IPS-11a (cell line): ENCODE data around the gene PSMD8.

ENCODE experiments used
- H3K4me3 ChIP-seq: one replicate; pipeline ENCODE4 v1.5.1; 2013; ENCODE audit warnings: low read depth, low read length, control low read depth

The PSMD8 gene

GRCh38 chr19:38386971-38387549 lies 12.7 kb downstream of the PSMD8 start:
- peak overlapping the region; percentile 39 for H3K4me3 ChIP-seq

- H3K4me3 ChIP-seq: peak within 1 kb of the TSS; percentile 78
Measured at GRCh38 chr19:38387550-38388348, 13.4 kb downstream of the PSMD8 start, which contains the start of gene GGN. Gene GGN, minus strand, starts transcription at chr19:38388034. Its CDS starts 773 bp downstream, at chr19:38387261.

- peak within 1 kb of the TSS; percentile 78 for H3K4me3 ChIP-seq
Measured at GRCh38 chr19:38388349-38389100, 14.2 kb downstream of the PSMD8 start, which contains the start of gene SPRED3. Gene SPRED3, plus strand, starts transcription at chr19:38388697. Its CDS starts 1,606 bp downstream, at chr19:38390303.

GRCh38 chr19:38389101-38389925 lies 14.9 kb downstream of the PSMD8 start:
- peak overlapping the region; percentile 78 for H3K4me3 ChIP-seq

GRCh38 chr19:38389957-38390924 lies 15.9 kb downstream of the PSMD8 start:
- peak overlapping the region; percentile 78 for H3K4me3 ChIP-seq

GRCh38 chr19:38391911-38392464 lies 17.6 kb downstream of the PSMD8 start:
- no peak overlapping the region for H3K4me3 ChIP-seq

DNA sequence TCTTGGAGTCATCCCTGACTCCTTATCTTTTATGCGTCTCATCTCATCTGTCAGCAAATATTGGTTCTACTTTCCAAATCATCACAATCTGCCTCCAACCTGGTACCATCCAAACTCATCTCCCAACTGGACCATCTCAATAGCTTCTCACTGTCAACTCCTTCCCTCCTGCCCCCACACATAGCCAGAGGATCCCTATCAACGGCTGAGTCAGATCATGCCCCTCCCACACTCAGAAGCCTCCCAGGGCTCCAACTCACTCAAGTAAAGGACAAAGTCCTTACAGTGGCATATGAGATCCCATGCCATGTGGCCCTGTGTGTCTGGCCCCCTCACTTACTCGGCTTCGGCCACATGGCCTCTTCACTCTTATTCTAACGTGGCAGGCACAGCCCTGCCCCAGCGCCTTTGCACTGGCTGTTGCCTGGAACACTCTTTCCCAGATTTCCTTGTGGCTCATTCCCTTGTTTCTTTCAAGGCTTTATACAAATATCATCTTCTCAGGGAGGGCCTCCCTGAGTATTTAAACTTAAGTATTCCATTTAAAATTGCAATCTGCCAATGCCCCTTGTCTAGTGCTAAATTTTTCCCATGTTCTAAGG lies 18.4 kb downstream of the PSMD8 start:
- H3K4me3 ChIP-seq: no peak overlapping the region

- peak overlapping the region; percentile 6 for H3K4me3 ChIP-seq
Measured at GRCh38 chr19:38394488-38394887, 20.1 kb downstream of the PSMD8 start.

DNA sequence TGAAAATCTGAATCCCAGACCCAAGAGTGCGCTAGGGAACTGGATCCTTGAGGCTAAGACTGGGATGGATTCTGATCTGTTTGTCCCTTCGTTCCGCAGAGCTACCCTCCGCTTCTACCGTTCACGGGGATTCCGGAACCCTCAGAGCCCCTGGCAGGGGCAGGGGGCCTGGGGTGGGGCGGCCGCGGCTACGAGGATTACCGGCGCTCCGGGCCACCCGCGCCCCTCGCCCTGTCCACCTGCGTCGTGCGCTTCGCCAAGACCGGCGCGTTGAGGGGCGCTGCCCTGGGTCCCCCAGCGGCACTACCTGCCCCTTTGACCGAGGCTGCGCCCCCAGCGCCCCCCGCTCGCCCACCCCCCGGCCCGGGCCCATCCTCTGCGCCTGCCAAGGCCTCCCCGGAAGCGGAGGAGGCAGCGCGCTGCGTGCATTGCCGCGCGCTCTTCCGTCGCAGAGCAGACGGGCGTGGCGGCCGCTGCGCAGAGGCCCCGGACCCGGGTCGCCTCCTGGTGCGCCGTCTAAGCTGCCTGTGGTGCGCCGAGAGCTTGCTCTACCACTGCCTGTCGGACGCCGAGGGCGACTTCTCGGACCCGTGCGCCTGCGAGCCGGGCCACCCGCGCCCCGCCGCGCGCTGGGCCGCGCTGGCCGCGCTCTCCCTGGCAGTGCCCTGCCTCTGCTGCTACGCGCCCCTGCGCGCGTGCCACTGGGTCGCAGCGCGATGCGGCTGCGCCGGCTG lies 21.2 kb downstream of the PSMD8 start:
- peak overlapping the region; percentile 21 for H3K4me3 ChIP-seq

- H3K4me3 ChIP-seq: no peak overlapping the region
Measured at GRCh38 chr19:38399081-38399480, 24.7 kb downstream of the PSMD8 start.

DNA sequence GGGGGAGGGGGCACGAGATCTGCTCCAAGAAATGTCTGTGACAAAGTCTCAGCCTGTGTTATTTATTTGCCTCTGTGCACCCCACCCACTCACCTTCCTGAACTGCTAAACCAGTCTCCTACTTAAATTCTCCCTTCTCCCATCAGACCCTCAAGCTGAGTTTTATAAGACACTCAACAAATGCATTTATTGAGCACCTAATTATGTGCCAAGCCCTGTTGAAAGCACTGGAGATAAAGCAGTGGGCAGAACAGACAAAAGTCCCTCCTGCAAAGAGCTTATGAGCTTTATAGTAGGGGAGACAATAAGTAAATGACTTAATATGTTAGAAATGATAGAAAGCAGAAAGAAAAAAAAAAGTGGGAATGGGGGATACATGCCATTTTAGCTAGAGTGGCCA lies 25.2 kb downstream of the PSMD8 start:
- no peak overlapping the region for H3K4me3 ChIP-seq

GRCh38 chr19:38400361-38400760 lies 26.0 kb downstream of the PSMD8 start:
- no peak overlapping the region for H3K4me3 ChIP-seq

DNA sequence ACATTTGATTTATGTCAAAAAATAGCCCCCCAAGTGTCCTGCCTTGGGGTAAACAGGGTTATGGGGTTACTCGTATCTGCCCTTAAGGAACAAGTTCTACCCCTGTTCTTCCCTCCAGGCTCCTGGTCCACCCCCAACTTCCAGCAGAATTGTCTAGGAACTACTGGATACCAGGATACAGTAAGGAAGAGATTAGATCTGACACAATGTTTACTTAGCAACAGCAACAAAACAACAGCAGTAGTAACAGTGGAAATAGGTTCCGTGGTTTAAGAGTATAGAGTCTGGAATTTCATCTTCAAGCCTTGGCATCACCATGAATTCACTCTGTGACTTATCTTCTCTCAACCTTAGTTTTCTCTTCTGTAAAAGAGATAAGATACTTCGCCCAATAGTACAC lies 26.8 kb downstream of the PSMD8 start:
- no peak overlapping the region for H3K4me3 ChIP-seq

GRCh38 chr19:38402623-38402966 lies 28.2 kb downstream of the PSMD8 start:
- H3K4me3 ChIP-seq: no peak overlapping the region

GRCh38 chr19:38402967-38403674 lies 28.8 kb downstream of the PSMD8 start, which contains the start of gene FAM98C:
Gene FAM98C, plus strand, starts transcription at chr19:38403093. Its CDS starts 61 bp downstream, at chr19:38403154.
- peak within 1 kb of the TSS; percentile 47 for H3K4me3 ChIP-seq

DNA sequence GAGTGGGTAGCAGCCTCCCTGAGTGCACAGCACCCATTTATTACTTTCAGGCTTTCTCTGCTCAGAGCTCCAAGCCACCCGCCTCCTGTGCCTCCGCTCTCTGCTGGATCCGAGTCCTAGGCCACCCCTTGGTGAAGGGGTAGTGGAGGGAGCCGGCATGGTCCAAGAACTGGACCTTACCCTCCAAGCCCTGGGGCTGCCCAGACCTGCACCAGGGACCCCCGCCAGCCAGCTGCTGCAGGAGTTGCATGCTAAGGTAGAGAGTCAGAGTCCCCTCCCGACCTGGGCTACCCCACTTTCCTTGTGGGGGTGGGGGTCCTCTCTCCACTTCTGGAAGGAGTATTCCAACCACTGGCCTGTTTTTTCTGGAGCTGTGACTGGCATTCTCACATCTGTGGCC lies 30.5 kb downstream of the PSMD8 start:
- H3K4me3 ChIP-seq: no peak overlapping the region

DNA sequence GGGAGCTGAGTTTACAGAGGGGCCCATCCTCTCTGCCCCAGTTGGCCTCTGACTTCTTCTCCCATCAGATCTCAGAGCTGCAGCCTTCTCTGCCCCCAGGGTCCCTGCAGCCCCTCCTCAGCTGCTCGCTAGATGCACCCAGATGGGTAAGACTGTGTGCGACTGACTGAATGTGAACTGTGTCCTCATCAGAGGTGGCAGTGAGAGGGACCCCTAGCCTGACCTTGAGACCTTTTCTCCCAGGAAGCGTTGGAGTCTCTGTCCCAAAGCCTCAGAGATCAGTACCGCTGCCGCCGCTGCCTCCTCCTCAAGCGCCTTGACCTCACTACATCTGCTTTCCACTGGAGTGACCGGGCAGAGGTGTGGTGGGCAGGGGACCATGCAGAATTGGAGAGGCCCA lies 30.9 kb downstream of the PSMD8 start:
- no peak overlapping the region for H3K4me3 ChIP-seq
